Stimulated activated CD4-positive, alpha-beta T cell treated with anti-CD3 and anti-CD28 coated beads, Interleukin-2, amount 100 ng/mL, for 48 hours (primary cell): Measurements from ENCODE around the gene KIF13A.
"Not testable (repeated sequence)": the region's sequence is repeated elsewhere in the genome, so short reads cannot be mapped to it uniquely, and the experiment has no call there.

ENCODE experiments used
- DNase-seq, 2 donors: peaks; one replicate each; pipeline ENCODE4 v3.0.0-alpha.2; 2020

Gene KIF13A

DNA sequence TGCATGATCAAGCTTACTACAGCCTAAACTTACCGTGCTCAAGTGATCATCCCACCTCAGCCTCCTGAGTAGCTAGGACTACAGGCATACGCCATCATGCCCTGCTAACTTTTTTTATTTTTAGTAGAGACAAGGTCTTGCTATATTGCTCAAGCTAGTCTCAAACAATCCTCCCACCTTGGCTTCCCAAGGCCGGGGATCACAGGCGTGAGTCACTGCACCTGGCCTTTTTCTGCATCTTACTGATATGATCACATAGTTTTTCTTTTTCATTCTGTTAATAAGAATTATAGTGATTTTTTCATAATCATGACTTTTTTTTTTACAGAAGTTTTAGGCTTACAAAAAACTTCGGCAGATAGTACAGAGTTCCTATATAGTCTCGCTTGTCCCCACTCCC is 93.2 kb downstream of the KIF13A start:
- no peak for DNase-seq

DNA sequence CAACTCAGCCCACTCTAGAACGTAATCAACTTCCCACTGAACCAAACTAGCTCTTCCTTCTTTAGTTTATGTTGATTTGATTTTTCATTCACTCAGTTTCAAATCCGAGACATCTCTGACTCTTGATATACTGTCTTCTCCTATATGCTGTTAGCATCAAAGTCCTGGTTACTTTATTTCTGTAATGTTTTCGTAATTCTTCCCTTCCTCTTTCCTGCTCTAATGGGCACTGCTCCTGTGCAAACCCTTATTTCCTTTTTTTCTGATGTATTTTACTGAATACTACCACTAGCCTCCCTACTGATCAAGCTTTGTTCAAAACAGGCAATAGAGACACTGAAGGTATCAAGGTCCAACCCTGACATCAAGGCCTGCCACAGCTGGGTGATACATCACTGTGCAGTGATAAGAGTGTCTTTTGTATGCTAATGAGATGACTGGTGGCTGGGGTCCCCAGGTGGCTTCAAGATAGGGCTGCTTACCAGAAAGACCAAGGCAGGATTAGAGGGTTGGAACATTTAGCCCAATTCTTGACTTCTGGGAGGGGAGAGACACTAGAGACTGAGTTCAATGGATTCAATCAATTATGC is 95.2 kb downstream of the KIF13A start:
- DNase-seq = no peak

DNA sequence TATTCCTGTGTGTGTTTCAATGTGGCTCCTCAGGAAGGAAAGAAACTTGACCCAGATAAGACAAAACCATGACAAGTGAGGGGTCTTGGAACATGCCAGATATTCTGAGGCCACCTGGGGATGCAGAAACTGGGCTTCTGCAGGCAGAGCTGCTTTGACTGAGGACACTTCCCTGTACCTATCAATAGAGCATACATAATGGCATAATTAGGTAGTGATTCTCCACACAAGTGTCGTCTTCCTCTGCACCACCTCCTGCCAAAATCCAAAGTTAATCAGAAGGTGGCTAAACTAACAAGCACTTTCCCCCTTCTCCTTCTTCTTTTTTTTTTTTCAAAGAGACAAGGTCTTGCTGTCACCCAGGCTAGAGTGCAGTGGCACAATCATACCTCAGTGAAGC is 97.1 kb downstream of the KIF13A start:
- DNase-seq = no peak

DNA sequence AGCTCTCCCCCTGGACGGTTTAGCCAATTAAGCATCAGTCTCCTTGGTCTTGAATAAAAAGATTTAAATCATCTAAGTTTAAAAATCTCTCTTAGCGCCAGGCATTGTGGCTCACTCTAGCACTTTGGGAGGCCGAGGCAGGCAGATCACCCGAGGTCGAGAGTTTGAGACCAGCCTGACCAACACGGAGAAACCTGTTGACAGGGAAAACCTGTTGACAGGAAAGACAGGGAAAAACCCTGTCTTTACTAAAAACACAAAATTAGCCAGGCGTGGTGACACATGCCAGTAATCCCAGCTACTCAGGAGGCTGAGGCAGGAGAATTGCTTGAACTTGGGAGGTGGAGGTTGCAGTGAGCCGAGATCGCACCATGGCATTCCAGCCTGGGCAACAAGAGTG is 97.7 kb downstream of the KIF13A start:
- not testable (repeated sequence) for DNase-seq

DNA sequence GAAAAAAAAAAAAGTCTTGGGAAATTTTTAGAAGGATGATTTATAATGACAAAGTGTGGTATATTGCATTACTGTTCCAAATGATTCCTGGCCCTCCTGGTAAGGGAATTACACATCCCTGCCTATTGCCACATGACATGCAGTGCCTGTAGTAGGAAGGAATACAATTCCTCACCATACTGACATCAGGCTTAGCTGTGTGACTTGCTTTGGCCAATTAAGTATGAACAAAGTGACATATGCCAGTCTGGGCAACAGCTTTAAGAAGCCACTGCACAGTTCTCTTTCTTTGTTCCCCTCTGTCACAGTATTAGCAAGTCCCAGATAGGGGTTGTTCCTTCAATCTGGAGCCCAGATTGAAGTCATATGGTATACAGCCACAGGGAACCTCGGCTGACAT is 100.5 kb downstream of the KIF13A start:
- no peak for DNase-seq

DNA sequence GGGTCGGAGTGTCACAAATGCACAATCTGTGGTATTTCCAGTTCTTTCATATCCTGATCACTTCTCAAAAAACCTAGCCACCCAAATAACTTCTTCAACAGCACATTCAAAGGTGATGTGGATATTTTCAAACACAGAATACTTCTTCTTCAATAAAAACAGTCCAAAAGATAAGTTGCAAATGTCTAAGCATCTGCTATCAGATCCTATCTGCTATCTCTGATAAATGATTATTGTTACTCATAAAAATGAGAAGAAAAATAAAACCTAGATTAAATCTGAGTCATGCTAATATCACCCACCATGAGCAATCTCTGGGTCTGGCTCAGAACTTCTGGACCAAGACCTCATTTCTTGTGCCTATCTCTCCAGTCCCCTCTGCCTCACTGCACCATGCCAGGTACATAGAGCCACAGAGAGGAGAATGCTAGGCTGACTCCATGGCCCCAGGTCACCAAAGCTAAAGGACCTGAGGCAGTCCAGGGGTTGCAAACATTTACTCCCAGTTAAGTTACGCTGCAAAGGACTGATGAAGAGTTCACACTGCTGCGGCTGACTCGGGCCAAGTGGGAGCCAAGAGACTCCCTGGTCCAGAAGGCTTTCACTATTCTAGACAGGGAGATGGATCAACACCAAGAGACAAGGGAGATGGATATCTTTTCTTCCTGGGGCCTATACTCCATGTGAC is 101.4 kb downstream of the KIF13A start:
- DNase-seq = no peak

DNA sequence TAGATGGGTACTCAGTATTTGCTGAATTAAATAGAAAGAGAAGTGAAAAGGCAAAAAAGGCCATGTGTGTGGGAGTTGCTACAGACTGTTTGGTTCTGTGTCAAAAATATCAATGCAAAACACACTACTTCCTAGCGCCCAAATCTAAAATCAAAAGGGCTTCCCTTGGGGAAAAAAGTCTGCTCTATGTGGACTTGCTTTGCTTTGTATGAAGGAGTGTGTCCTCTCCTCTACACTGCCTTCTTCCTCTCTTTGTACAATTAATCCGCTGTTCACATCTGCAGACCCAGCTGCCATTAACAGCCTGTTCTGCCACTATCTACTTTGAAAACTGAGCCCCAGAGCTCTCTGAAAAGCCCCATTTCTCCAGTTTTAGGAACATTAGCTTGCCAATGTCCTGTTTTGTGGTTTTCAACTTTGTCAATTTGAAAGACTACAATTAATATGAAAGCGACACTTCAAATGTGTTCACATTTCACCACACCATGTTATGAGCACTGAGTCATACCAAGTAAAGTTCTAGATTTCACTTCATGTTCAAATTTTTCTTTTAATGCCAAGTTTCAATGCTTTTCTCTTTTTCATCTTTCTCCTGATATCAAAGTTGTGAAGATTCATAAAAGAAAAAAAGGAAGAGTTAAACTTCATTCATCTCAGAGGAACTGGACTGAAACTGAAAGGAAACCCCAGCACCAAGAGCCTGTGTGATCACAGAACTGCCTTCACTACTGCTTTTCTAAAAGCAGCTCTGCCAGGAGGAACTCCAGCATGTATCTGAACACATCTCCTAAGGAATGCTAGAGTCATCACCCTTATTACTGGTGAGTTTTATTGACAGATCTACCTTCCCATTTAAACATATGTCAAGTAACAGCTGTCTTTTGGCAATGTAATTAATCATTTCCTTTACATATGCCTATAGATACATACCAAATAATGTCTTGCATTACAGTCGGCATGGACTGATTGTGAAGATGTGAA is 102.6 kb downstream of the KIF13A start:
- no peak for DNase-seq

DNA sequence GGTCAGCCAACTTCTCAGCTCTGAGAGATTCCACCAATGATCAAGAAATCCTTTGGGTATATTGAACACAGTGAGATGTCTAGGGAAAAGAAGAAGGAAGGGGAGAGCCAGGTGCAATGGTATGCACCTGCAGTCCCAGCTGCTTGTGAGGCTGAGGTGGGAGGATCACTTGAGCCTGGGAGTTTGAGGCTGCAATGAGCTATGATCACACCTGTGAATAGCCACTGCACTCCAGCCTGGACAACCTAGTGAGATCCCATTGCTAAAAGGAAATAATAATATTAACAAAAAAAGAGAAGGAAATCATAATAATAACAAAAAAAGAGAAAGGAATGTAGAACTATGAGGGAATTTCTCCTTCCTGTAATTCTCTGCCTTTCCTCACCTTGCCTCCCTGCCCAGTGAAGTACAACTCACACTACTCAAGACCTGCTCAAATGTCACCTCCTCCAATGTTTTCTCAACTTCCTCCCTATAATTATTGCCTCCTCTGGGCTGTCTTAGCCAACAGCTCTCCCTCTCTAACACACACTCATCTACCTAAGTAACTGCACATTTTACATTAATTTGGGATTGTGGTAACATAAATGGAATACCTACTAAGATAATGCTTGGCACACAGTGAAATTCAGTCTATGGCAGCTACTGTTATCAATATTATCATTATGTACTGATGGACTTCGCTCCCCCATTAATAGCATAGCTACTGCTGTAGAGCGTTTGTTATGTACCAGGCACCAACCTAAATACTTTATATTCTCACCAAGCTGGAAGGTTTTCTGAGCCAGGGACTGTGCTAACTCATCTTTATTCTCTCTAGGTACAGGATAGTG is 103.6 kb downstream of the KIF13A start:
- DNase-seq = no peak

DNA sequence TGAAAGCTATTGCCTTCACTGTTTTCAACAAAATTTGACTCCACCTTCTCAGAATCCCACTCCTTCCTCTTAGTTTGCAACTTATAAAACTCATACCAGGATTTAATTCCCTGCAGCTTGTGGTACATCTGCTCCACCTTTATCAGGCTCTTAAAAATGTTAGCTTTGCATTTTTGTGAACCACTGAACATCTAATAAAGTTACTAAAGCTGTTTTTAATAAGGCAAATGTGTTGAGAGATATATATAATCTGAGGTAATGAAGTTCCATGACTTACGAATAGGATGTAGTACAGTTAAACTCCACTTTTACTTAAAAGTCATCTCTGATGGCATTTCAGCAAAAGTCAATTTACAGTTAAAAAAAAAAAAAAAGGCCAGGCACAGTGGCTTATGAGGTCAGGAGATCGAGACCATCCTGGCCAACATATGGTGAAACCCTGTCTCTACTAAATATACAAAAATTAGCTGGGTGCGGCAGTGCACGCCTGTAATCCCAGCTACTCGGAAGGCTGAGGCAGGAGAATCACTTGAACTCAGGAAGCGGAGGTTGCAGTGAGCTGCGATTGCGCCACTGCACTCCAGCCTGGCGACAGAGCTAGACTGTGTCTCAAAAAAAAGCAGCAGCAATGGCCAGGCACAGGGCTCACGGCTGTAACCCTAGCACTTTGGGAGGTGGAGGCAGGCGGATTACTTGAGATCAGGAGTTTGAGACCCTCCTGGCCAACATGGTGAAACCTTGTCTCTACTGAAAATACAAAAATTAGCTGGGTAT is 106.2 kb downstream of the KIF13A start:
- DNase-seq = no peak

DNA sequence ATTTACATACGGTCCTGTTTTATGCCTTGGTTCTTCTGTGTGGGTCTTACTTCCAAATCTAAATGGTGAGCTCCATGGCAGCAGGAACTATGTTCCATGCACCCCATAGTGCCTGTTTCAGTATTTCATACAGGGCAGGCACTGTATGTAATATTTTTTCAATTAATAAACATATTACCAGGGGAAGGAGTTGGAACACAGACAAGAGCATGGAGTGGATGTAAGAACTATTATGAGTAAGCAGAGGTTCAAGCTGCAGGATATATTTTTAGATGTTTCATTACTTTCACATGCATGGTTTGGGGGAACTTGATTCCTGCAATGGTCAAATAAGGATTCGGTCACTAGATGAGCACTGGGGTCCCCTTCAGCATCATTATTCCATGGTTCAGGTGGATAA is 108.3 kb downstream of the KIF13A start:
- no peak for DNase-seq

DNA sequence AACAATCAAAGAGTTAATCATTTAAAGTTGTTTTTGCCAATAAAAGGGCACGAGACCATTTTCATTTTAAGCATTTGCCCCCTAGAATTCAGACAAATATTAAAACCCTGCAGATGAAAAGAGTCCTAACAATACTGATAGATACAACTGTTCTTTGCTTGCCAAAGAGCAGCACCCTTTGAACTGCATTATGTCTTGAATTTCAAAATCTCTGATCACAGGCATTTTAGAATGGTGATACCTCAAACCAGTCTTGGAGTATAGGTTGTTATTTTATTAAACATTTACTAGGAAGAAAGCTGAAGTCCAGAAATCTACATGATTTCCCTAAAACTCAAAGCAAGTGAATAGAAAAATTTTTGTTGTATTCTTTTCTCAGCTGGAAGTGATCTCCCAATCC is 108.7 kb downstream of the KIF13A start:
- no peak for DNase-seq

DNA sequence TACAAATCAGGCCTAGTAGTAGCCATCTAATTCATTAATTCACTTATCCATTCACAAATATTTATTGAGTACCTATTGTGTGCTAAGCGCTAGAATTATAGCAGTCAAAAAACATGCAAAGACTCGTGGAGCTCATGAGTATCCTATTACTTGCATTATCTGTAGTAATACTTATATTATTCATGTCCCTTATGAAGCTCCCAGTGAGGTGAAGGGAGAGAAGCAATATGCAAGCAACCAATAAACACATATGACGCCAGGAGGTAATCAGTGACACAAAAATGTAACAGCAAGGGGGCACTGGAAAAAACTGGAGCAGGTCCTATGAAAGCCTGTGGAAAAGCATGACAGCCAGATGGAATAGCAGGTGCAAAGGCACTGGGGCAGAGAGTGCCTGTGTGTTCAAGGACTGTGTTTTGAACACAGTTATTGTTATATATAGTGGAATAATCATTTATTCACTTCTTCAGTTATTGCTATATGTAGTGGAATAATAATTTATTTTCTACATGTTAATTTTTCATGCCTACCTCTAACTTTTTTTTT is 109.5 kb downstream of the KIF13A start:
- no peak for DNase-seq

DNA sequence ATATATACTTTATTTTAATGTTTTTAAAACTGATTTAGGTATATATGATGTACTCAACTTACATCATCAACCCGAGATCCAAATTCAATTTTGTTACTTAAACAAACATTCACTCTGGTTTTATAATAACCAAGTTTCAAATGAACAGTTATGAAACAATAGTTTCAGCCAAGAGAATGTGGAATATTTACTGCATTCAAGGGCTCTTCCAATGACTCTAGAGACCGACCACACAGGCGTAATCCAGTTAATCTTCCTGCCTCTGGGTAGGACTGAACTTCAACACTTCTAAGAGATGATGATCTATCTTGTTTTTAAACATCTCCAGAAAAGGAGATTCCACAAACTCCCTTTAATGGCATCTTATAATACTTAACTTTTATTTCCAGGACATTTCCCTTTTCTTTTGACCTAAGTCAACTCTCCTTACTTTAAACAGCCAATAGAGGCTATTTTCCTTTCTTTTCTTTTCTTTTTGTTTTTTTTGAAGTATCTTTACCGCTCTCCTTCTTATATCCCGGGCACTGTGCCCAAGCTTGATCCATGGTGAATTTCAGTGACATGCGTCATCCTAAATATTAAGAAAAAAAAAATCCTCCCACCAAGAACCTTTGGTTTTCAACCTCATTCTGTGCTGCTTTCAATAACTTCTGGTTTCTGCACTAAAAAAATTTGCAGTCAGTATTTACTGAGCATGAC is 110.1 kb downstream of the KIF13A start:
- no peak for DNase-seq

DNA sequence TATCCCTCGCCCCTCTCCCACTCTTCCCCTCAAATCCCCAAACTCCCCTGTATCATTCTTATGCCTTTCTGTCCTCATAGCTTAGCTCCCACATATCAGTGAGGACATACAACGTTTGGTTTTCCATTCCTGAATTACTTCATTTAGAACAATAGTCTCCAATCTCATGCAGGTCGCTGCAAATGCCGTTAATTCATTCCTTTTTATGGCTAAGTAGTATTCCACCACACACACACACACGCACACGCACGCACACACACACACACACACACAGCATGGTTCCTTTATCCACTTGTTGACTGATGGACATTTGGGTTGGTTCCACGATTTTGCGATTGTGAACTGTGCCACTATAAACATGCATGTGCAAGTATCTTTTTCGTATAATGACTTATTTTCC is 112.7 kb downstream of the KIF13A start:
- DNase-seq = no peak

DNA sequence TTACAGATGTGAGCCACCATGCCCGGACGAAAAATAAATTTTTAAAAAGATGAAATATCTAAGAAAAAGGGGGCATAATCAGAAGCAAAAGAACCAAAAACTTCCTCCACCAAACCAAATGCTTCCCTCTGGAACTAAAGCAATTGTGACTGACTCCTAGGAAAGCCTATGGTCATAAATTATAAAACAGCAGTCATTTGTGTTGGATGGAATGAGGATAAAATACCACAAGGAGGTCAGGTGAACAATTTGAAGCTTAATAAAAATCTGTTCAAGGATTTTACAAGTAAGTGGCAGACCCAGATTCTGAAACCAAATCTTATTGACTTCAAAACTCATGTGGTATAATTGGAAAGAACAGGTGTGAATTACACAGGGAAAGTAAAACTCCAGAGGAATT is 114.5 kb downstream of the KIF13A start:
- no peak for DNase-seq

DNA sequence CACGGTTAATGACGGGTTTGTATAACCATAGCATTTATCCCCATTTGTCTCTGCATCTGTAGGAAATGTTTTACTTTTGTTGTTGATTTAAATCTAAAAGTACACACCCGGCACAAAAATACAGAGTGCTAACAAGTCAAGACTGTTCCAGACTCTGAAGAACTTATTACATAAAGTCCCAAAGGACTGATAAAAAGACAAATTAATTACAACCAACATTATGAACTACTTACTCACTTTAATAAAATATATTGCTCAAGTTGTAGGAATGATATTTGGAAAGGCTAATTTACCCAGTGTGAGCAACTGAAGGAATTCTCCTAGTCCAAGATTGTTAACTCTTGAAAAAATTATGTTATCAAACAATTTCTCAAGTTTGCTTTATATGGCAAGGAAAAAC is 115.6 kb downstream of the KIF13A start:
- DNase-seq = no peak

DNA sequence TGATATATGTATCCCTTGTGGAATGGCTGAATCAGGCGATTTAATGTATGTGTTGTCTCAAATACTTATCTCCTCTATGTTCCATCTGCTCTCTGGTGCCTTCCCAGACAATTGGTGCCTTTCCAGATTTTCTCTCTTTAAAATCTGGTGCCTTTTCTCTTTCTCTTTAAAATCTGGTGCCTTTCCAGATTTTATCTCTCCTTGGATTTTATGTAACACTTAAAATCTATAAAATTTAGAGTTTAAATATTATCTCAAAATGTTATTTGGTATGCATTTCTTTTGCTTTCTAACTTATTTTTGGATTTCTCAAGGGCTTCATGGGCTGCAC is 116.3 kb downstream of the KIF13A start:
- DNase-seq = no peak

DNA sequence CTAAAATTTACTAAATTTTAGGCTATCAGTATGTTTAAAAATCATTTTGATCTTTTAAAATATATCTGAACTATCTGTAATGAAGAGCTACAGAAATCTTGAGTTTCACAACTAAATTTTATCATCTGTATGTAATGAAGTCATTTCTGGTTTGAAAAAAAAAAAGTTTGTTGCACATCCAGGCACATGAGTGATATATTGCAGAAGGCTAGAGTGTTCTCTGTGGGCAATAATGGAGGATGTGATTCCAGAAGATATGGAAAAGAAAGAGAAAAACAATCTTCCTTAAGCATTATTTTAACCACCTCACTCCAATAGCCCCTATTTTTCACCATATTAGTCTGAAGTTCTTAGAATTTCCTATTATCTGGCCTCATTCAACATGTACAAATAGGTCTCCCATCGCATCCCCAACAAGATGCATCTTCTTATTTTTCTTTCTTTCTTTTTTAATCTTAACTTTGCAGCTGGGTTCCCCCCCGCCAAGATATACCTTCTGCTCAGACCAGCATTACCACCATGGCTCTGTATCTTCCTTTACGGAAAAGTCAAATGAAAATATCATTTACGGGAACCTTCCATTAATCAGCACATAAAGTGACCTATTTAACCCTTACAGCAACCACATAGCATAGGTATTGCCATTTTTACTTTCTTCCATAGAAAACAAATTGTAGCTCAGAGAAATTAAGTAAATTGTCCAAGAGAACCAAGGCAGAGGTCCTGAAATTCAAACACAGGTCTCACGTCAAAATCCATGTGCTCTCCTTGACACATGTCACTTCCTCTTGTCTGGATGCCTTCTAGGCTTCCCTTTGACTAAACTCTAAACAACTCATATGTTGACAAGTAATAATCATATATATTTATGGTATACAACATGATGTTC is 116.9 kb downstream of the KIF13A start:
- DNase-seq = no peak

DNA sequence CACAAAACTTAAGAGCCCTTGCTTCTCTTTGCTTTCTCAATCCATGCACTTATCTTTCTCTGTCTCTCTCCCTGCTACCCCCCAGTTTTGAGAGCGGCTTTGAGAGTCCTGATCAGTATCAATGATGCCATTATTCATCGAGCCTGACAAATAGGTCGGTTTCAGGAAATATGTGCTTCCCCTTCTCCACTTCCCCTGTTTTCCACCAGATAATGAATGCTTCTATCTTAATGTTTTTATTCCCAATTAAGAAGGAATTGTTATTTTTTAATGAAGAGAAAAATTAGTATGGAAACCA is 117.7 kb downstream of the KIF13A start:
- DNase-seq = no peak

DNA sequence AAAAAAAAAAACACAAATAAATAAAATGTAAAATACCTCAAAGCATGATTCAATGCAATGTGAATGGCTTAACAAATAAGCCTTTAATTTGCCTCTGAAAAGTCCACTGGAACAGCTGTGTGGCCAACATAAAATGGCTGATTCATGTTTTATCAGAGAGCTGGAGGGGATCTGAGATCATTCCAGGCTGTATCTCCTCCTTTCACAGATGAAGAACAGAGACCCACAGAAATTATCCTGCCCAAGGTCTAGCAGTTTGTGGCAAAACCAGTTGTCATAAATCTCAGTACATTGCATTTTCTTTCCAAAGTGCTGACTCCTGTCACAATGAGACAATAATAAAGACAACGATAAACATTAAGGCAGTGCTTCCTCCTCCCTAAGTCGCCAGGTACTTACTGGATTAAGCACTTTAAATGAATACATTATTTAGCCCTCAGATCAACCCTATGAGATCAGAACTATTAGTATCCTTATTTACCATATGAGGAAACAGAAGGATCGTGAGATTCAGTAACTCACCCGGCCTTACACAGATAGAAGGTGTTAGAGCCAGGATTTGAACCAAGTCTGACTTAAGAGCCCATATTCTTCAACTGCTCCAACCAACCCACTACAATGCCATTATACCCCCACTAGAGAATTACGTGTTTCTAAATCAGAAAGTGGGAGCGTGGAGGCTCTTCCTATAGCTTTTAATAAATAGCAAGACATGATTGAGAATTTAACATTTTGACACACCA is 118.3 kb downstream of the KIF13A start:
- DNase-seq = no peak
